ENCODE data around the gene SLC16A8.

SLC16A8 gene

DNA sequence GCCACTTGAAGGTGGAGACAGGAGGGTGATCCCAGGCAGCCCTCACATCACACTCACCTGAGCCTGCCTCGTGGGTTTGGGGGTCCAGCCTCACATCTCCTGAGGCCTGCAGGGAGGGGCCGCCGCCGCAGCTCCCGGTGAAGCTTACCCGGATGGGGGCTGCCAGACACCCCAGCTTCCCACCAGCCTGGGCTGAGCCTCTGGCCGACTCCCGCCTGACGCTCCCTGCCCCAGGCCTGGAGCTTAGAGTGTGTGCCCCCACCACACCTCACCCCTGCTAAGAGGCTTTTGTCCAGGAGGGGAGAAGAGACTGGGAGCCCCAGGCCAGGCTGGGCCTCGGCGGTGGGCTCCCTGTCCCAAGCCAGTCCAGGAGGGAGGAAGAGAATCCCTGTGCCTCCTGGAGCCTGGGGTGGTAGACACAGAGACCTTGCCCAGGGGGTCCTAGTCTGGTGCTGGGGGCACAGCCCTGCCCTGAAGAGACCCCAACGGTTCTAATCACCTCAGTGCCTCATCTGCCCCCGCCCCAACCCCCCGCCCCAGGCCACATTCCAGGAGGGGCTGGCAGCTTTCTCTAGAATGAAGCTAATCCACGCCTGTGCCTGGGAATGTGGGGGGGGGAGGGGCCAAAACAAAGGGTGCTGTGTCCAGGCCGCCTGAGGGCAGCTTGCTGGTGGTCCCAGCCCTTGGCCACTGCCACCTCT lies at the start of gene SLC16A8:
Gene SLC16A8 (minus strand): TSS at position 254 of the 701 bp plus-strand sequence. CDS start 1,311 bp downstream, outside the sequence.
- Mint-ChIP-seq H3K27ac (no peak within 1 kb of the TSS), H3K27me3 (ENCODE audit: low read depth) (peaks cover 18% of the 10 kb centered on the region), H3K9me3 (no peaks in the 10 kb centered on the region), H3K4me1 (no peaks in the 10 kb centered on the region), H3K36me3 (ENCODE audit: low read depth) (peaks cover 5% of the 10 kb centered on the region), H3K4me3 (no peak within 1 kb of the TSS)
- no peak for TF ChIP-seq CTCF (IDR thresholded peaks at IDR 0.05; ENCODE audit: unreplicated experiment in 3 of 3)

DNA sequence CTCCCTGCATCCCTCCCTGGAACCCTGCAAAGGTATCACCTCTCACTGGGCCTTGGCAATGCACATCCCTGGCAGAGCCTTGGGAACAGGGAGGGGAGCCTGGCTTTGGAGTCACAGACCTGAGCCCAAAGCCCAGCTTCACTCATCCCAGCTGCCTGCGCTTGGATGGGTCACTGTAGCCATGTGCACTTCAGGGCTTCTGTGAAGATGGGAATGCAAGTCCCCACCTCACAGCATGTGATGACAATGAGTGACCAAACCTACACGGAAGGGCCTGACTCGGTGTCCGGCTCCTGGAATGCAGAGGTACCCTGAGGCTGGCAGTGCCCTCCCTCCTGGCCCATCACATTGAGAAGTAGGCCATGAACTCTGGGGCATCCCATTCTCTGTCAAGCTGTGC lies 49.3 kb upstream of the SLC16A8 start:
- Mint-ChIP-seq H3K4me1 (no peaks in the 10 kb centered on the region), H3K9me3 (no peaks in the 10 kb centered on the region), H3K4me3 (no peak overlapping the region), H3K27me3 (ENCODE audit: low read depth) (no peaks in the 10 kb centered on the region), H3K27ac (no peak overlapping the region), H3K36me3 (ENCODE audit: low read depth) (peaks cover 28% of the 10 kb centered on the region)
- TF ChIP-seq CTCF (IDR thresholded peaks at IDR 0.05; ENCODE audit: unreplicated experiment in 3 of 3): no peak

- no peaks in the 10 kb centered on the region for H3K27me3 Mint-ChIP-seq (ENCODE audit: low read depth)
- H3K4me3 Mint-ChIP-seq: no peak overlapping the region
- H3K27ac Mint-ChIP-seq: no peak overlapping the region
- TF ChIP-seq CTCF (IDR thresholded peaks at IDR 0.05; ENCODE audit: unreplicated experiment in 3 of 3): no peak
- H3K36me3 Mint-ChIP-seq (ENCODE audit: low read depth): peaks cover 28% of the 10 kb centered on the region
- H3K4me1 Mint-ChIP-seq: no peaks in the 10 kb centered on the region
- H3K9me3 Mint-ChIP-seq: no peaks in the 10 kb centered on the region
These were observed 48.8 kb upstream of the SLC16A8 start for GRCh38 chr22:38132794-38133193.

DNA sequence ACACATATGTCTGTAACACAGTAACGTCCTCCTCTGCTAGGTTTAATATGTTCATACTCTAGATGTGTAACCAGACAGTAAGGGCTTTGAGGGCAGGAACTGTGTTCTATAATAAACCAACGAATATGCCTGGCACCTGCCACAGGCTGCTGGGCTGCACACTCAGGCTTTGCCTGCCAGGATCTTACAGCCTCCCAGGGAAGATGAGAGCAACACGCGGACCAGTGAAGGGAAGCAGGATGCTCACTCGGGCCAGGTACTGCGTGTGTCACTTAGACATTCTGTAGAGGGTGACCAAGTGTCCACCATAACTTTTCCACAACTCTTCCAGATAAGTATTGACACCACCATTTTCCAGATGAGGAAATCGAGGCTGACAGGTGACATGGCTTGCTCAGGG lies 48.2 kb upstream of the SLC16A8 start:
- H3K4me1 Mint-ChIP-seq: no peaks in the 10 kb centered on the region
- no peaks in the 10 kb centered on the region for H3K9me3 Mint-ChIP-seq
- H3K27ac Mint-ChIP-seq: no peak overlapping the region
- peaks cover 28% of the 10 kb centered on the region for H3K36me3 Mint-ChIP-seq (ENCODE audit: low read depth)
- no peak for TF ChIP-seq CTCF (IDR thresholded peaks at IDR 0.05; ENCODE audit: unreplicated experiment in 3 of 3)
- no peak overlapping the region for H3K4me3 Mint-ChIP-seq
- no peaks in the 10 kb centered on the region for H3K27me3 Mint-ChIP-seq (ENCODE audit: low read depth)

GRCh38 chr22:38131399-38131798 lies 47.4 kb upstream of the SLC16A8 start:
- no peak for TF ChIP-seq CTCF (IDR thresholded peaks at IDR 0.05; ENCODE audit: unreplicated experiment in 3 of 3)
- H3K4me1 Mint-ChIP-seq: no peaks in the 10 kb centered on the region

DNA sequence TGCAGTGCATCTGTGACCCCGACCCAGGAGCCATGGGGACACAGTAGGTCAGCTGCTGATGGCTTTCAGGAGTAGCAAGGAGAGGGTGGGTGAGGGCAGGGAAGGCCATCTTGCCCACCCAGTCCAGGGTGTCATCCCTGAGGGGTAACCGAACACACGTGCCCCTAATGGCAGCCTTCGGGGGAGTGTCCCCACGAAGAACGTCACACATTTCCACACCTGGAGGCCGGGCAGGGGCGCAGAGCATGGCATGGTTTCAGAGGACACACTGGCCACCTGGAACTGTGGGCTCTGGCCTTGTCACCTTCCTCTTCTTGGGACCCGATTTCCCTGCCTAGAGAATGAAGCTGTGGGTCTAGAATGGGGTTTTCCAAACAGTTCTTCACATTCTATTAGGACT lies 45.9 kb upstream of the SLC16A8 start:
- Mint-ChIP-seq H3K9me3 (no peaks in the 10 kb centered on the region), H3K27me3 (ENCODE audit: low read depth) (no peaks in the 10 kb centered on the region), H3K4me3 (no peak overlapping the region), H3K4me1 (no peaks in the 10 kb centered on the region), H3K36me3 (ENCODE audit: low read depth) (peaks cover 16% of the 10 kb centered on the region), H3K27ac (no peak overlapping the region)
- no peak for TF ChIP-seq CTCF (IDR thresholded peaks at IDR 0.05; ENCODE audit: unreplicated experiment in 3 of 3)

More at GRCh38 chr22:38131399-38131798, 47.4 kb upstream of the SLC16A8 start:
- Mint-ChIP-seq H3K27ac (no peak overlapping the region), H3K9me3 (no peaks in the 10 kb centered on the region), H3K4me3 (no peak overlapping the region), H3K27me3 (ENCODE audit: low read depth) (no peaks in the 10 kb centered on the region), H3K36me3 (ENCODE audit: low read depth) (peaks cover 28% of the 10 kb centered on the region)
